GM18498 (cell line): Measurements from ENCODE around the gene PLA1A.
A peak's percentile ranks its signal among the peaks of the same experiment; 100 is the strongest.

Experiments
- ATAC-seq: cut with Tn5 transposase; IDR thresholded peaks from one replicate; pipeline ENCODE4 v1.9.1; 2021; ENCODE audit warnings: mild to moderate bottlenecking, moderate library complexity; ENCODE audit not compliant: unreplicated experiment

The PLA1A gene

DNA sequence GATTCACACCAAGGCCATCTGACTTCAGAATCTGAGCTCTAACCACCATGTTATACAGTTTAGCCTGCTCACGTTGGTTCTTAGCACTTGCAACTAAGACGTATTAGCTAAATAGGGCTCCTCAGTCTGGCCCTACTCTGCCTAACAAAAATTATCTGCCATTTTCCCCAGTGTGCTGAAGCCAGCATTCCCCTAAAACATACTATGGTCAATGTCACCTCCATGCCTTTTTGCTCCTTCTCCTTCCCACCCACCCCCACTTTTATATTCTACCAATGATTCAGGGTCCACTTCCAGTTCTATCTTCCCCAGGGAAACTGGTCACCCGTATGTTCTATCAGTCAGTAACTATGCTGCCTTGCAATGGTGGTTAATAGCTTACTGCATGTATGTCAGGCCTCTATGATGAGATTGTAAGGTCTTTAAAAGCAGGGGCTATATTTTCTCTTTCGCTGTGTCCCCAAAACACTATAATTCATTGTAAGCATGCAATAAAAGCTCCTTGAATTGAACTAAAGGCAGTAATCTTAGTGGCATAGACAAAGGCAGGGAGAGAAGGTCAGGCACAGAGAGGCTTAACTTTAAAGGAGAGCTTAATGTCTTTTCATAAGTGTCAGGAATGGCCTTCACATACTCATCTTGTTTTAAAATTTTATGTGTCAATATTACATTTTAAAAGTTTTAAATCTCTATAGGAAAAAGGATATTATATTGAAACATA lies 39.4 kb downstream of the PLA1A start:
- ATAC-seq: no peak

DNA sequence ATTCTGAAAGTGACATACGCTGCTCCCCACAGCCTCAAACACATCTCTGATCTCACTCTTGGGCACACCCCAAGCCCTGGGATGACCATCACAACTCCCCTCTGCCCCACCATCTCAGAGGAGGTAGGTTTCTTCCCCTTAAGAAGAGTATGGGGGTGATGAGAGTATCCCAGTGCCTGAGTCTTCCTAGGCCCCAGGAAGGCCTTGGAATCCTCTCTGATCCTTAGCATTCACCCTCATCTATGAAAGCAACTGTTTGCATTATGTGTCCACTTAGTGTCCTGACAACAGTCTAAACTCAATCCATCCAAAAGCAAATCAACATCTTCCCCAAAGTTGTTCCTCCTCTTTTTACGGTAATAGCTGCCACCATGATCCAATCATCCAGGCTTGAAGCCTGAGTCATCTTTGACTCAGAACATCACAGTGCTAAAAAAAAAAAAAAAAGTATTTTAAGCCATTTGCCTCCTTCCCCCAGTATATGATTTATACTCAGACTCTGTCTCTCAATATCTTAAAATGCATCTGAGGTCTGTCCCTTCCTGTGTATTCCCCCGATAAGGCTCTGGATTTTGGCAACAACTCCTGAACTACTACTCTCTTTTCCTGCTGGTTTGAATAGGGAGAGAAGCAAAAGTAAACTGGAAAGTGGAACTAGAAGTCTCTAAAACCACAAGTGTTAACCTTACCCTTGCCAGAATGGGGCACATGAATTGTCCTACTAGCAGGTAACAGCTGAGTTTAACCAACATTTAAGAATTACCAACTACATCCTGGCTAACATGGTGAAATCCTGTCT lies 40.2 kb downstream of the PLA1A start:
- peak; percentile 42 for ATAC-seq

DNA sequence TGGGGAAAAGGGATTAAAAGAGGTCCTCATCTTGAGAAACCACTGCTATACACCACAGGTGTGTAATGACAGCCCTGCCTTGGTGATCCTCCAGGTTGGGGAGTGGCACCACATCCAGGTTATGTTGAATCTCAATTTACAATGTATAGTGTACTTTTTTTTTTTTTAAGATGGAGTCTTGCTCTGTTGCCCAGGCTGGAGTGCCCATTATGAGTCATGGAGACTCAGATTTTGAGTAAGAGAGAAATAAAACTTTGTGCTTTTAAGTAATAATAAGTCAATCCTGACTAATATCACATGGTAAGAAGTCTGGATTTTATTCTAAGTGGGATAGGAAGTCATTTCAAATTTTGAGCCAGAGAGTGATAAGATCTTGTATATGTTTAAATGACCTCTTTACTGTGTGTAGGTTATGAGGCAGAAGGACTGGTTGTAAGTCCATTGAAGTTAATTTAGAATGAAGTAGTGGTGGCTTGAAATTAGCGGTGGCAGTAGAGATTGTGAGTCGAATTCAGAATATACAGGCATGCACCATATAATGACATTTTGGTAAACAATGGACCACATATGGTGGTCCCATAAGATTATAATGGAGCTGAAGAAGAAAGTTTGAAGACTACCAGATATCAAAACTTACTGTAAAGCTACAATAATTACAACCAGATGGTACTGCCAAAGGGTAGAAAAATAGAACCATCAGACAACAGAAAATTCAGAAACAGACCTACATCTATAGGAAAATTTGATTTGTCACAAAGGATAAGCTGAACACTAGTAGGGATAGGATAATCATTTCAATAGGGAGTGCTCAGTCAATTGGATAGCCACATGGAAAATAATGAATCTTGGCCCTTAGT lies 42.0 kb downstream of the PLA1A start:
- no peak for ATAC-seq

DNA sequence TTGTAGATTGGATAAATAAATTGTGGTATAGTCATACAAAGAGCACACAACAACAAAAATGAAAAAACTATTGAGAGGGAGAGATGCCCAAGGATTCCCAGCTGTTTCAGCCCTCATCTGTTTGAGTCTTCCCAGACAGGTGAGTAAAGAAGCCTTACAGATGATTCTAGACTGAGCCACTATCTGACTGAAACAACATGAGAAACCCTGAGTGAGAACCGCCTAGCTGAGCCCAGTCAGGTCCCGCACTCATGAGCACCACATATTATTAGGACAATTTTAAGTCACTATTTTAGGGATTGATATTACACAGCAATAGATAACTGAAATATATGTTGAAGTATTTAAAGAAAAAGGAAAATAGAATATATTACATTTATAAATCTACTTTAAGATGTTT lies 43.7 kb downstream of the PLA1A start:
- no peak for ATAC-seq

DNA sequence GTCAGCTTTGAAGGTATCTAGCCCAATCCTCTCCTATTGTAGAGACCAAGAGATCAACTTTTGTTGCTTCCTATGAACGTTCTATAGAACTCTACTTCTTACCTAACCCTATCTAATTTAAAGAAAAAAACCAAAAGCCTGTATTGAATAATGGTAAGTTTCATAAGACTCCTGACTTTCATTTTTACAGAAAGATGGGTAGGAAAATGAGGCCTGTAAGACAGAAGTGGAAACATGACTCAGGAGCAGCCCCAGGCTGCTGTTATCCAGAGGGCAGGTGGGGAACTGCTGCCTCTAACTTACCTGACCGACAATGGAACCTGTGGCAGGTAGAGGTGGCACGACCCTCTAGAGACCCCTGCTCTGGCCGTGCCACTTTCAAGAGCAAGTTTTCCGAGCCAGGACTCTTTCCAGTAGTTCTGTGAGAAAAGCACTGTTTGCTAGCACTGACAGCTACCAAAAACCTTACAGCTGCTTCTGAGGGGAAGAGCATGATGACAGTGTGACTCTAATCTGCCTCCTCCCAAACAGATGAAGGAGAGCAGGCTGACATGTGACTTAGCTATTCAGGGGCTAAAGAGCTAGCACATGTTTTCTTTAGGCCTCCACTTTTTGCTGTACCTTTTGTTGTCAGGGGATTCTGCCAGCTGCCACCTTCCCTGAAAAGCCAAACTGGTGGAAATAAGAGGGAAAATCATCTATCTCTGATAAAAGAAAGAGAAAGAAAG lies 45.2 kb downstream of the PLA1A start:
- ATAC-seq: no peak

DNA sequence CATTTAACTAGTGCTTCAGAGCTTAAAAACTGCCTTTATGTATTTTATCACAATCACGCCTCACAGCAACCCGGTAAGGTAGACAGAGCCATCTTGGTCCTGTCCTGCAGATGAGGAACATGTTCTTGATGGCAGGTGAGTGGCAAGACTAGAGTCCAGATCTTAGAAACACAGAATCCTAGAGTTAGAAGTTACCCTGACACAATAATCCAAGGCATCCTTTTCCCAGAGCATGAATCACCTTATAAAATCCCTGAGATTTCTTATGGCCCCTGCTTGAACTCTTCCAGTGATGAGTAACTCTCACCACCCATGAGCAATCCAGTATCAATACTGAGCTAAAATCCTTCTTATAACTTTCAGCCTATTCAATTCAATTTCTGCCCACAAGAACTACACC lies 45.8 kb downstream of the PLA1A start:
- no peak for ATAC-seq

DNA sequence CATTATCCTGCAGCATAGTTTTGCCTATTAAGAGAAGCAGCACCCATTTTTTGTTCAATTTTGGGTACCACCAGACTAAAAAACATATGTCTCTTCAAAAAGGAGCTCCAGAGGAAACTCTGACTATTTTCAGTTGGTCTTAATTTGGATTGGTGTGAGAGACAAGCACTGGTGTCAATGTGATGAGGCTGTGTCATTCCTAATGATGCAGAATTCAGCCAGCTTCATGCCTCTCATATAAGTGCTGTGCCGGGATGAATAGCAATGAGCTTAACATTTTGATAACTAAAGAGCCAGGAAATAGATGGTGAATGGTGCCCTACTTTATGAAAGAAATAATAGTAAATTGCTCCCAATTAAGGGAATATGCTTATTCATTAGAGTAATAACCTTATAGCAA lies 46.8 kb downstream of the PLA1A start:
- no peak for ATAC-seq

DNA sequence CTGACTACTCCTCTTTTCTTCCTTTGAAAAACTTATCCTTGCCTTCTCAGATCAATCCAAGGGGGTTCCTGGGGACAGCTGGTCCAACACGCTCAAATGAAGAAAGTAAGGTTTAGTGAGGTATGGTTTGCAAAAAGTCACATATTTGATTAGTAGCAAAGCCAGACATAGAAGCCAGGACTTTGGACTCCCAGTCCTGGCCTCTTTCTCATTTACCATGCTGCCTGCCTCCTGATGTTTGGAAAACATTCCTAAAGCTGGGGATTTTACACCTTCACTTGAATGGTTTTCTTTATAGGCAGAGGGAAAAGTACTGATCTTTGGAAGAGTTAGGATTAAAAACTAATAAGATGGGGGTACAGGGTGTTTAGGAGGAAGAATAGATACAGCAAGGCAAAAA lies 48.1 kb downstream of the PLA1A start:
- ATAC-seq: no peak

DNA sequence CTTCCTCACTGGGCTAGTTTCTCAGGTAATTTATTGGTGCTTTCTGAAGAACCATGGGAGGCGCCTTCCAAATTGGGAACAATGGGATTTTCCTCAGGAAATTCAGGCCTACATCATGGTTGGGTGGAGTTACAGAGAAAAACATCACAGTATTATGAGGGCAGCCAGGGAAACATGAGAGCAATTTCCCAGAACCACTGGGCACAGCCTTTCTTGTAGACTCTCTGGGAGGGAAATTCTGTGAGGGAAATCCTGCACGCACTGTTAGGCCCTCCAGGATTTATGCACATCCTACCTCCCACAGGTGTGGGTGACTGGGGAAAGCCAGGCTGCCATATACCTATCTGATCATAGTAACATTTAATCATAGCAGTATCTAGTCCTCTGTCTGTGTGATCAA lies 49.5 kb downstream of the PLA1A start:
- ATAC-seq: no peak

DNA sequence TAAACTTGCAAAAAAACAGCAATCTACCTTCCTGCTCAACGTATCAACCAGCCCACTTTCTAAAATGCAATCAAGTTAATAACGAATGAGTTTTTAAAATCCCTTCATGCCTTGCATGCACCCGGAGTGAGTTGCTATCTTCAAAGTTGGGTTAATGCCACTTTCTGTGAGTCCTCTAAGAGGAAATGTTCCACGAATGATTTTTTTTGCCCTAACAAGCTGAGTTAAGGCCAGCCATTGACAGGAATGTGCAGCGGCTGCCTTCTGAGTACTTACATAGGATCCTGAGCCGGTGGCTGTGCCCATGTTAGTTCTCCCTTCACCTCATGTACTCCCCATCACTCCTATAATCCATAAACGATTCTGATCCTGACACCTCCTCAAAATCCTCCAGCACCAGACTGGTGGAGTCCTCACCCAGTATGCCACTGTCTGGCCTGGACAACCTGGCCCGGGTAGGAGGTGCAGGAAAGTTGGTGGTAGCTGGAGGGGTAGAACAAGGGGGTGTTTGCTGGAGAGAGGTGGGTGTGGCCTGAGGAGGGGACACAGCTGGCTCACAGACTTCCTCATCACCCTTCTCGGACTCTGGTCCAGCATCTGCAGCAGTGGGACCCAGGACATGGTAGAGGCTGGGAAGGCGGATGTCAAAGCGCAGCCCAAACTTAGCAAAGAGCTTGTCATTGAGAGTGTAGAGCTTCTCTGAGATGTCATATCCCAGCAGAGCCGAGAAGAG lies 50.3 kb downstream of the PLA1A start:
- ATAC-seq: no peak

DNA sequence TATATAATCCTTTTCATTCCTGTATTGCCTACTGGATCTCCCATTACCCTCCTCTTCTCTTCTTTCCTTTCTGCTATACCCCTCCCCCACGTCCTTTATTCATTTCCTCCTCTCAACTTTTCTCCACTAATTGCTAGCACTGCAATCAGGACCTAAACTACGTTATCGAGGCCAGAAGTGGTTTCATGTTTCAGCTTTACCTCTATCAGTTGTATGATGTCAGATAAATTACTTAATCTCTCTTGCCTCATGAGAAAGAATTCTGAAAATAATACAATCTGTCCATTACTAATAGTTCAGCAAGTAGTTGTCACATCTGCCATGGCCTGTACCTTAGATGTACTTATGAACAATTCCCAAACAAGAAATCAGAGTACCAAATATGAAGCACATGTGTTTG lies 52.1 kb downstream of the PLA1A start:
- ATAC-seq: no peak

DNA sequence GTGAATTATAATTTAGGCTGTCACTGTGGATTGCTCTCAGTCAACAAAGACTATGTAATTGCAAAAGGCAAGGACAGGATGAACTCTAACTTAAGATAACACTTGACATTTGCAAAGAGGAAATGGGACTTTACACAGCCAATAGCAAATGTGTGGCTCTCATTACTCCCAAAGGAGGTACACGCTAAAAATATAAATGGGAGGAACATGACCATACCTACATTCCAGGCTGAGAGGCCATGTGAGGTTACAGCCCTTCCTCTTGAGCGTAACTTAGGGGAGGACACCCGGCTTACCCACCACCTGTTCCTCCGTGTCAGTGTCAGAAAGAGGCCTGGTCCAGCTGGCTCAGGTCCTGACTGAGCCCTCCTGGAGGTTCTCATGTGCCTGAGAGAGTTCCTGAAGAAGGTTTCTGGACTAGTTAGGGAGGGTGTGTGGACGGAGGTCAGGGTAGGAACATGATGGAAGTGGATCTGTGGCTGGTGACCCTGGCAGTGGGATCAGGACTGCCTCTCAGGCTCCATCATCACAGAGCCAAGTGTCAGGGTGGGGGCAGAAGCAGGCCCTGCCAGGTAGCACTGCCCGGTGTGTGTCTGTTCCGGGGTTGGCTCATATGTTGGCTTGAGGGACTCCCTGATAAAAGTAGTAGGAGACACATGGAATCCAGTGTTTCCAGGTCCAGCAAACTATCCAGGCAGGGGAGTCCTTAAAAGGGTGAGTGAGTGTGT lies 54.8 kb downstream of the PLA1A start:
- ATAC-seq: no peak

DNA sequence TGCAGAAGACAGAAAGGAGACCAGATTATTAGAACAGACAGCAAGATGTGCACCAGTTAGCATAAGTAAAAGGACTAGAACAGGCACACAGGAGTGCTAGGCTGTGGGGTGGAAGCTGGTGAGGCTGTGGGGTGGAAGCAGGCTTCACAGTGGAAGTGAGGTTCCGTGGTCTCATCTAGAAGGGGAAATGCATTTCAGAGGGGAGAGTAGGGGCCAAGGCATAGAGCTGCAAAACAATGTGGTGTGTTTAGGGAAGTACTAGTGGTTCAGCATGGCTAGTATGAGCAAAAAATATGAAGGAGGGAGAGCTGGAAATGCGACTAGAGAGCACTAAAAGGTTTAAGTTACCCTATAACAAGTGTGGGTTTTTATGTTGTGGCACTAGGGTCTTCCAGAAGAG lies 56.2 kb downstream of the PLA1A start:
- no peak for ATAC-seq

DNA sequence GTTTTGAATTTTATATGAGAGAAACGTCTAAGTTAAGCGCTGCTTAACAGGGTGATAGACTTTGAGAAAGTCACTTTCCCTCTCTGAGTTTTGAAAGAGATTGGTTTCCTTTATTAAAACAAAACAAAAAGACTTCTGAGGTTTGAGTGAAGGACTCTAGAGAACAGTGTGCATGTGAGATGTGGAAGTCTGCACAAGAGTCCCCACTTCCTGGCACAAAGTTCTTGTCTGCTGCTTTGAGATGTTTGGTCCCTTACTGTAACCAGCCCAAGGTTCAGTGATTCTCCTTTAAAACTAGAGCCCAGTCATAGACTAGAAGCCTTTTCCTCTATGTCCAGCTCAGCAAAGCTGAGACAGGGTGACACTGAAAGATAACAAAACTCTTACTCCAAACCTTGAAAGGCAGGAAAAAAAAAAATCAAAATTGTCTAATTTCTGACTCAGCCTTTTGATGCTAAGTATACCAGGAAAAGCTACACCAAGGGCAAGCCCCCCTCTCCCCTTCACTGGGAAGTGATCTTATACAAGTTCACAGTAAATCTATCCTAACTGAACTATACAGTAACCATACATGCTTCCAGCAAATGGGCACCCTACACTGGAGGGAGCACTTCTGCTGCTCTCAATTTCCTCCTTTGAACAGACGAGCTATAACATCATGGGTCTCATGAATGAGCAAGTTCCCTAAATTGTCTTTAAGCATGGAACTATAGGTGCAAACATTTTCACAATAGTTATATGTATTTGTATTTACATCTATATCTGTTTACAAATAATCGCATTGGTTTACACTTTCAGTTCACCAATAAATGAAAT lies 60.4 kb downstream of the PLA1A start:
- peak; percentile 76 for ATAC-seq

DNA sequence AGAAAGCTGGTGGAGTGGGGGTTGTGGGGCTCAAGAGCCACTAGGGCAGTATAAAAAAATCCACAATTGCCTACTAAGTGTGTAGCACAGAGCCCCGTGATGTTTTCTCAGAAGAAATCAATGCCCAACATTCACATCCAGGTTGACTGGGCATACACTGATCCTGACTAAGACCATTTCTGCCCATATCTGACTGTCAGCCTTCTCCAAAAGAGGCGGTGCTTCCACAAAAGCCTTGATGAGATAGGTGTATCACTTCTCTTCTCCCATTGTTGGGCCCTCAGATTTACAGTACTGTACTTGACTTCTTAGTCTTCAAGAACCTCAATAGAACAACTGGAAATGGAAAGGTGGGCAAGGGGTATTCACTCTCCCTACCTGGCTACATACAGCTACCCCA lies 61.3 kb downstream of the PLA1A start:
- no peak for ATAC-seq

DNA sequence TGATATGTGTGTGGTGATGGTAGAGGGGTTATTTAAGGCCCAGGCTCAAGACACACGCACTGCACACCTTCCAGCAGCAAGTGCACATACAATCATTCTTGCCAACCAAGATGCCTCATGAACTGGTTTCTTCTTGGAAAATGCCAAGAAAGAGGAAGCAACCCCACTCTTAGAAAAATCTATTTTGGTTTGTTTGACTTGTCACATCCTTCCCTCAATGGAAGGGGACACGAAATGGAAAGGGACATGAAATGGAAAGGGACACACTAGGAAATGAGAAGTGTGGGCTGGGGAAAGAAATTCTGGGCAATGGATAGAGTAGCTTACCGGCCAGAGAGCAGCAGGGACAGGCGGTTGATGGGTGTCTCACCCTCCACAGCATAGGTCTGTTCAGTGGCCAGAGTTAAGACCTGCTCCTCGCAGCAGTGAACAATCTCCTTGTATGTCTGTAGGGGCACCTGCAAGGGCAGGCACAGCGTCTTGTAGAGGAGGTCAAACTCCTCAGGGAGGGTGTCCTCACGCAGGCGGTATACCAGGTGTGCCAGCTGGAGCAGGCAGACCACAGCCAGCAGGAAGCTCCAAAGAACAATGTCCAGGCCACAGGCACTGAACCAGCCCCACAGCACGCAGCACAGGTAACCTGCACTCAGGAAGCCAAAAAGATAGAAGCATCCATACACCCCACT lies 62.1 kb downstream of the PLA1A start:
- ATAC-seq: no peak

DNA sequence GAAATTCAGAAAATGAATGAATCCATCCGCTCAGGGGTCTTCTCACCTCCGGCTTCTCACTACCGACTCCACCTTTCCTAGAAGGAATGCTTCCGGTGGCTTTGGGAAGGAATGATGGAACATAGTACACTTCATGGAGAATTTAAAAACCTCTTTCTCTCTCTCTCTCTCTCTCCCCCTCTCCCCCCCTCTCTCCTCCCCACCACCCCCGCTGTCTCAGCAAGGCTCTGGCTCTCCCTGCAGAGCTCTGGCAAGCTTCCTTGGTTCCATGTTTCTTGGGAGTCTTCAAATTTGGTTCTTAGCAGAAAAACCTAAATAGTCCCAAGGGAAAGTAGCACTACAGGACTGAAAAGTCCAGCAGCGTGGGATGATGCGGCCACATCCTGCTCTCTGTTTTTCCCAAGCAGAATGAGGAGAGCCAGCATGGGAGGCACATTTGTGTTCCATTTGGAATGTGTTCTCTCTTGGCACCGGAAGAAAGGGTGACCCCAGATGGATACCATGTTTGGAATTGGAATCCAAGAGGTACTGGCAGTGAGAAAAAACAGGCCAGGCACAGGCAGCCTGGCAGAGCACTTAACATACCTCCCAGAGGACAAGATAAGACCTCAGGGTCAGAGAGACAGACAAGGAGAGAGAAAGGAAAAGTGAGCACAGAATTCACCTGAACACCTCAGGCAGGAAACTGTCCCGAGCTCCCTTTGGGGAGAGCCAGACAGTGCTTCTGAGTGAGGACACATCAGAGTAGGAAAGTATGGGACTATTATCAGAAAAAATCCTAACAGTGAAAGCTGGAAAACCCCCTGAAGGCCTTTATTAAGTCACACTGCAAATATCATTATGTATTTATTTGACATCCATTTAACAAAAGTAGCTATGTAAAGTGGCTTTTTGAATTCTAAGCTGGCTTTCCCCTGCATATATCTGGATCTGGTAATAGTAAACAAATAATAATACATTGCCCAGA lies 63.1 kb downstream of the PLA1A start, which contains the start of gene POPDC2:
Gene POPDC2 (minus strand): TSS at position 116 of the 967 bp plus-strand sequence. CDS start 166 bp downstream, outside the sequence.
- no peak for ATAC-seq
